Suprapubic skin (tissue), 4 donors: ENCODE data around the gene CTNNA2. TPM values are rescaled to one million over a fixed set of nuclear protein-coding genes. Genes with fewer than 3 reads are reported as not detected.

Source experiments
- DNase-seq, 2 donors: peaks; one replicate each; pipeline ENCODE4 v3.0.0-alpha.2; 2019; ENCODE audit warnings: low spot score in 2 of 2
- H3K27ac ChIP-seq: fragments of 200-600 bp; sonication (generic); one replicate; pipeline ENCODE4 v1.5.1; 2019
- H3K27me3 ChIP-seq: fragments of 200-600 bp; sonication (generic); one replicate; pipeline ENCODE4 v1.5.1; 2019
- H3K36me3 ChIP-seq: fragments of 200-600 bp; sonication (generic); one replicate; pipeline ENCODE4 v1.5.1; 2019
- H3K4me1 ChIP-seq: fragments of 200-600 bp; sonication (generic); one replicate; pipeline ENCODE4 v1.5.1; 2019
- H3K4me3 ChIP-seq: fragments of 200-600 bp; sonication (generic); one replicate; pipeline ENCODE4 v1.5.1; 2019; ENCODE audit warnings: mild to moderate bottlenecking
- H3K9me3 ChIP-seq: fragments of 200-600 bp; sonication (generic); one replicate; pipeline ENCODE4 v1.5.1; 2019
- EP300 ChIP-seq: sonication (generic); formaldehyde crosslinking; IDR thresholded peaks from one replicate; pipeline ENCODE4 v1.6.1; 2017; ENCODE audit warnings: antibody characterized with exemption
- POLR2A ChIP-seq, 2 donors: fragments of 450-650 bp; IDR thresholded peaks; one replicate each; pipeline ENCODE4 v1.6.1; 2017; ENCODE audit warnings: antibody characterized with exemption in 2 of 2, mild to moderate bottlenecking in 2 of 2, moderate library complexity in 2 of 2
- POLR2AphosphoS5 ChIP-seq, 3 donors: sonication (generic); formaldehyde crosslinking; IDR thresholded peaks; one replicate each; pipeline ENCODE4 v1.6.1; 2017; ENCODE audit warnings: antibody characterized with exemption in 3 of 3
- WGBS: methylation state at CpG from one replicate; pipeline ENCODE4 v1.1.5; 2018; 5-methylcytosine and 5-hydroxymethylcytosine counted together
- total RNA-seq, 4 donors: library from RNA; depleted of rRNA; stranded (reverse); fragments of >200 nt; gene quantifications; one replicate each; pipeline ENCODE4 v1.1.0, GENCODE V29; 2016
- TF ChIP-seq, protein P1 (sequence below), 2 donors: fragments of 200-600 bp in 1 of 2; fragments of 450-650 bp in 1 of 2; sonication (generic) in 1 of 2; IDR thresholded peaks; one replicate each; pipeline ENCODE4 v1.5.1; 2016 to 2019; ENCODE audit warnings: antibody characterized with exemption in 2 of 2, mild to moderate bottlenecking in 1 of 2, moderate library complexity in 1 of 2

CTNNA2 gene
- total RNA-seq, 4 donors from 2014 or later, result 0.15 to 0.21 TPM; not detected in 2

DNA sequence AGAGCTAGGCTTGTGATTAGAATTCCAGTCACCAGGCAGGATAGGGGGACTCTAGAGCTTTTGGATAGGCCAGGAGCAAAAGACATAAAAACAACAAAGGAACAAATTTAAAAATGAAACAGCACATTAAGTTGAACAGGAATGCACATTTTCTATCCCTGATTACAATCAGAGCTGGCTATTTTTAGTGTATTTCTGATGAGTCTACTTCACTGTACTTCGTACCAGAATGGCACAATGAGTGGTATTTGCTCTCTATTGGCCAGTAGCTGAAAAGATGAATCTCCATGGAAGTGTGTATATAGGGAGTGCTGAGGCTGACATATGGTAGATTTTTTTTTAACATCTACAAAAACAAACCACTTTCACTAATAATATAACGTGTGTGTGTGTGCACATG lies 825.9 kb downstream of the CTNNA2 start:
- DNase-seq, result no peak
- Histone ChIP-seq H3K36me3 (no peaks in the 10 kb centered on the region), H3K27ac (no peak overlapping the region), H3K4me1 (no peaks in the 10 kb centered on the region), H3K9me3 (no peaks in the 10 kb centered on the region), H3K27me3 (no peaks in the 10 kb centered on the region), H3K4me3 (no peak overlapping the region)
- TF ChIP-seq EP300, result no peak
- TF ChIP-seq POLR2A (IDR thresholded peaks at IDR 0.05), result no peak
- TF ChIP-seq, protein P1, sequence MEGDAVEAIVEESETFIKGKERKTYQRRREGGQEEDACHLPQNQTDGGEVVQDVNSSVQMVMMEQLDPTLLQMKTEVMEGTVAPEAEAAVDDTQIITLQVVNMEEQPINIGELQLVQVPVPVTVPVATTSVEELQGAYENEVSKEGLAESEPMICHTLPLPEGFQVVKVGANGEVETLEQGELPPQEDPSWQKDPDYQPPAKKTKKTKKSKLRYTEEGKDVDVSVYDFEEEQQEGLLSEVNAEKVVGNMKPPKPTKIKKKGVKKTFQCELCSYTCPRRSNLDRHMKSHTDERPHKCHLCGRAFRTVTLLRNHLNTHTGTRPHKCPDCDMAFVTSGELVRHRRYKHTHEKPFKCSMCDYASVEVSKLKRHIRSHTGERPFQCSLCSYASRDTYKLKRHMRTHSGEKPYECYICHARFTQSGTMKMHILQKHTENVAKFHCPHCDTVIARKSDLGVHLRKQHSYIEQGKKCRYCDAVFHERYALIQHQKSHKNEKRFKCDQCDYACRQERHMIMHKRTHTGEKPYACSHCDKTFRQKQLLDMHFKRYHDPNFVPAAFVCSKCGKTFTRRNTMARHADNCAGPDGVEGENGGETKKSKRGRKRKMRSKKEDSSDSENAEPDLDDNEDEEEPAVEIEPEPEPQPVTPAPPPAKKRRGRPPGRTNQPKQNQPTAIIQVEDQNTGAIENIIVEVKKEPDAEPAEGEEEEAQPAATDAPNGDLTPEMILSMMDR (IDR thresholded peaks at IDR 0.05), result no peak
- no peak for TF ChIP-seq POLR2AphosphoS5 (IDR thresholded peaks at IDR 0.05)
- WGBS, result 49% methylated on average over 2 of the region's 2 CpGs

DNA sequence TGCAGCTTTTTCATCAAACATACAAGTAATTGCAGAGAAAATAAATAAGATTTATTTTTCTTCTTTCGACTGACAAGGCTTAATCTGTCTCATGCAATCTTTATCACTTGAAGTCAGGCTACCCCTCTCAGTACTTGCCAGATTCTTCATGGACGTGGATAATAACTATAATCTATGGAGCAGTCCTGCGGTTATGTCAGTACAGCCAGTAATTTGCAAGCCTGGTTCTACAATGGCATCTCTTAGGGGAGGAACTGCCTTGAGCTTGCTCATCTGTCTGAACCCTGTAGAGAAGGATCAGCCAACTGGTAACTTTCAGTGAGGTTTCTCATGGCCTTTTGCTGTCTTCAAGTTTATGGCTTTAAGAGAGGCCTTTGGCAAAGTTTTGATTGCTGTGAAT lies 827.2 kb downstream of the CTNNA2 start:
- 79% methylated on average over 3 of the region's 3 CpGs for WGBS
- H3K4me3 ChIP-seq, result no peak overlapping the region
- no peak overlapping the region for H3K27ac ChIP-seq
- no peaks in the 10 kb centered on the region for H3K4me1 ChIP-seq
- no peaks in the 10 kb centered on the region for H3K9me3 ChIP-seq
- no peaks in the 10 kb centered on the region for H3K27me3 ChIP-seq
- H3K36me3 ChIP-seq, result no peaks in the 10 kb centered on the region
- DNase-seq, result no peak
- TF ChIP-seq, protein P1 (IDR thresholded peaks at IDR 0.05), result no peak
- TF ChIP-seq POLR2A (IDR thresholded peaks at IDR 0.05) (no peak), POLR2AphosphoS5 (IDR thresholded peaks at IDR 0.05) (no peak), EP300 (no peak)

DNA sequence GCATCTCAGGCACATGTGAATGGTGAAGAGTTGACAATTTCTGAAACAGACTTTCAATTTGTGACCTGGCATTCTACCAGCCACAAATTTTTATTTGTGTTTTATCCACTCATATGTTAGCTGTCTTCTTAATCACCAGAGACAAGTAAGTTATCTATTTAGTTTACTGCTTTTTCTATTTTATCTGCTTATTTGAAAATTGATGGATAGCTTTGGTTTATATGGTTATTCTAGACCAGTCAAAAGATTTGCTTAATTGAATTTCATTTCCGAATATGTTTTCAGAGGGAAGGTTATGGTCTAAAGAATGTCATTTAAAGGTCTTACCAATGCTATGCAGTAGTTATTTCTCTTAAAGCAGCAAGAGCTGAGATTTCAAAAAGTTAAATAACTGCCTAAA lies 835.2 kb downstream of the CTNNA2 start:
- no peak overlapping the region for H3K4me3 ChIP-seq
- no peaks in the 10 kb centered on the region for H3K27me3 ChIP-seq
- 86% methylated on average over 1 of the region's 1 CpG for WGBS
- TF ChIP-seq POLR2A (IDR thresholded peaks at IDR 0.05), result no peak
- TF ChIP-seq, protein P1 (IDR thresholded peaks at IDR 0.05), result no peak
- no peak for TF ChIP-seq POLR2AphosphoS5 (IDR thresholded peaks at IDR 0.05)
- TF ChIP-seq EP300, result no peak
- H3K36me3 ChIP-seq, result no peaks in the 10 kb centered on the region
- DNase-seq, result no peak
- H3K9me3 ChIP-seq, result no peaks in the 10 kb centered on the region
- H3K4me1 ChIP-seq, result no peaks in the 10 kb centered on the region
- no peak overlapping the region for H3K27ac ChIP-seq

DNA sequence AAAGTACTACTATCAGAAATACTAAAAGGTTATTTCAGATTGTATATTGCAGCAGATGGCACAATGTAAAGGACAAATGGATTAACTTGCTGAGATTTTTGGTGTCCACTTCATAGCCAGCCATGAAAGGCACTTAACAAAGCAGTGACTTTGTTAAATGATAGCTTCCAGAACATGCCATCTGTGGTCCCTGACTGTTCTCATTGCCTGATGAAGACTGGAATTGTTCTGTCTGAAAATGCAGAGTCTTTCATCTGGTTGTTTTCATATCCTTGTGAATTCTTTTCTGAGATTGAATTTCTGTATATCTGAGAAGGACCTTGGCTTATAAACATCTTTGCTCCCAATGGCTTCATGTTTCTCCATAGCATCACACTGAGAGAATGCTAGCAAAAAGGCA lies 836.1 kb downstream of the CTNNA2 start:
- H3K4me1 ChIP-seq, result no peaks in the 10 kb centered on the region
- no peak overlapping the region for H3K4me3 ChIP-seq
- DNase-seq, result no peak
- no peak overlapping the region for H3K27ac ChIP-seq
- H3K36me3 ChIP-seq, result no peaks in the 10 kb centered on the region
- TF ChIP-seq EP300 (no peak), POLR2A (IDR thresholded peaks at IDR 0.05) (no peak), POLR2AphosphoS5 (IDR thresholded peaks at IDR 0.05) (no peak)
- TF ChIP-seq, protein P1 (IDR thresholded peaks at IDR 0.05), result no peak
- H3K27me3 ChIP-seq, result no peaks in the 10 kb centered on the region
- H3K9me3 ChIP-seq, result no peaks in the 10 kb centered on the region

DNA sequence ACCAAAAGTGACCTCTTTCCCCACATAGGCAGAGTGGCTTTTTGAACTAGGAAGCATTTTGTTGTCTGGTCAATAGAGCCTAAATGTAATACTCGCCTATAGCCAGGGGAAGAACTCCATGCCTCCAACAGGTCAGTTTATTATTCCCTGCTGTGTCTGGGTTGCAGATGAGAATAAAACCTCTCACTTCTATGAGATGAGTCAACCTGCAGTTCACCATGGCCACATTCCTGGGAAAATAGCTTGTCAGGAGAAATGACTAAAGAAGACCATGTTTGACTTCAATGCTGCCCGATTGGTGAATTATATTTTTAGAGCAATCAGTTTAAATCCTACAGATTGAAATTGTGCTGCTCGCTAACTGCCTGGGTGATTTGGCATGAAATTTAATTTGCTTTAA lies 838.4 kb downstream of the CTNNA2 start:
- Histone ChIP-seq H3K9me3 (no peaks in the 10 kb centered on the region), H3K27ac (no peak overlapping the region), H3K4me1 (no peaks in the 10 kb centered on the region), H3K36me3 (no peaks in the 10 kb centered on the region), H3K4me3 (no peak overlapping the region), H3K27me3 (no peaks in the 10 kb centered on the region)
- TF ChIP-seq POLR2AphosphoS5 (IDR thresholded peaks at IDR 0.05) (no peak), EP300 (no peak), POLR2A (IDR thresholded peaks at IDR 0.05) (no peak)
- TF ChIP-seq, protein P1 (IDR thresholded peaks at IDR 0.05), result no peak
- DNase-seq, result no peak
- 86% methylated on average over 3 of the region's 3 CpGs for WGBS
